Mesenchymal stem cell (in vitro differentiated cells and primary cell): ENCODE measurements around the gene IGFL1.
A peak's percentile ranks its signal among the peaks of the same experiment; 100 is the strongest.
"Not testable (repeated sequence)": the region's sequence is repeated elsewhere in the genome, so short reads cannot be mapped to it uniquely, and the experiment has no call there.

Experiments used
- DNase-seq: peaks from one replicate; pipeline ENCODE4 v3.0.0-alpha.2; 2013
- H2AFZ ChIP-seq: one replicate; pipeline ENCODE4 v1.6.1; 2013; ENCODE audit warnings: low read depth, mild to moderate bottlenecking, control low read depth, inconsistent platforms, low read length, moderate library complexity
- H2AK5ac ChIP-seq: 2 replicates; pipeline ENCODE4 v1.6.1; 2013; ENCODE audit warnings: low read length, moderate library complexity, mild to moderate bottlenecking, inconsistent platforms; ENCODE audit not compliant: severe bottlenecking
- H2BK120ac ChIP-seq: one replicate; pipeline ENCODE4 v1.6.1; 2013; ENCODE audit warnings: low read depth, mild to moderate bottlenecking, inconsistent platforms, low read length, moderate library complexity
- H2BK12ac ChIP-seq, 2 experiments: one replicate each; pipeline ENCODE4 v1.6.1; 2013; ENCODE audit warnings: inconsistent platforms in 2 of 2, low read length in 2 of 2, mild to moderate bottlenecking in 2 of 2, moderate library complexity in 2 of 2, control low read depth in 1 of 2
- H2BK15ac ChIP-seq: one replicate; pipeline ENCODE4 v1.6.1; 2013; ENCODE audit warnings: mild to moderate bottlenecking, low read depth, inconsistent platforms; ENCODE audit not compliant: poor library complexity, severe bottlenecking
- H2BK5ac ChIP-seq: 2 replicates; pipeline ENCODE4 v1.6.1; 2013; ENCODE audit warnings: low read depth, mild to moderate bottlenecking, low read length, control low read depth, inconsistent platforms; ENCODE audit not compliant: poor library complexity, severe bottlenecking
- H3K14ac ChIP-seq, 2 experiments: one replicate each; pipeline ENCODE4 v1.6.1; 2013; ENCODE audit warnings: inconsistent platforms in 2 of 2, low read length in 2 of 2, control low read depth in 1 of 2, mild to moderate bottlenecking in 1 of 2, moderate library complexity in 1 of 2
- H3K18ac ChIP-seq, 2 experiments: one replicate each; pipeline ENCODE4 v1.6.1; 2013; ENCODE audit warnings: inconsistent platforms in 2 of 2, low read length in 2 of 2, control low read depth in 1 of 2, low read depth in 1 of 2, mild to moderate bottlenecking in 1 of 2
- H3K23ac ChIP-seq, 2 experiments: one replicate each; pipeline ENCODE4 v1.6.1; 2013; ENCODE audit warnings: inconsistent platforms in 2 of 2, low read length in 2 of 2, mild to moderate bottlenecking in 2 of 2, moderate library complexity in 2 of 2, control low read depth in 1 of 2
- H3K27ac ChIP-seq: 2 replicates; pipeline ENCODE4 v1.5.1; 2013; ENCODE audit warnings: mild to moderate bottlenecking, moderate library complexity, low read length, control low read depth, inconsistent platforms; ENCODE audit not compliant: poor library complexity, severe bottlenecking
- H3K27me3 ChIP-seq, 2 experiments: 2 replicates each; pipeline versions ENCODE4 v1.6.1 to v1.7.0; 2013; ENCODE audit warnings: low read length in 2 of 2, mild to moderate bottlenecking in 2 of 2, moderate library complexity in 2 of 2, control low read depth in 1 of 2, inconsistent platforms in 1 of 2; ENCODE audit not compliant: control insufficient read depth in 1 of 2, insufficient read depth in 1 of 2
- H3K36me3 ChIP-seq, 2 experiments: 2 replicates each; pipeline versions ENCODE4 v1.6.1 to v1.7.0; 2013; ENCODE audit warnings: low read length in 2 of 2, control low read depth in 1 of 2, inconsistent platforms in 1 of 2, low read depth in 1 of 2, mild to moderate bottlenecking in 1 of 2; ENCODE audit not compliant: insufficient read depth in 2 of 2, control insufficient read depth in 1 of 2
- H3K4ac ChIP-seq, 2 experiments: one replicate each; pipeline ENCODE4 v1.6.1; 2013; ENCODE audit warnings: inconsistent platforms in 2 of 2, low read length in 2 of 2, mild to moderate bottlenecking in 2 of 2, moderate library complexity in 2 of 2, control low read depth in 1 of 2, low read depth in 1 of 2
- H3K4me1 ChIP-seq: 2 replicates; pipeline ENCODE4 v1.6.1; 2013; ENCODE audit warnings: low read depth, low read length, control low read depth; ENCODE audit not compliant: control insufficient read depth, insufficient read depth
- H3K4me2 ChIP-seq: 2 replicates; pipeline ENCODE4 v1.6.1; 2013; ENCODE audit warnings: low read length, mild to moderate bottlenecking, inconsistent platforms; ENCODE audit not compliant: poor library complexity, severe bottlenecking
- H3K4me3 ChIP-seq, 2 experiments: 2 replicates each; pipeline versions ENCODE4 v1.5.1 to v1.7.0; 2013; ENCODE audit warnings: low read length in 2 of 2, mild to moderate bottlenecking in 2 of 2, control low read depth in 1 of 2, low read depth in 1 of 2; ENCODE audit not compliant: insufficient read depth in 1 of 2
- H3K79me1 ChIP-seq: replicated peaks from 2 replicates; pipeline ENCODE4 v1.6.1; 2013; ENCODE audit warnings: mild to moderate bottlenecking, control low read depth, low read length, inconsistent platforms; ENCODE audit not compliant: poor library complexity, severe bottlenecking
- H3K9ac ChIP-seq: 2 replicates; pipeline ENCODE4 v1.7.0; 2013; ENCODE audit warnings: mild to moderate bottlenecking, low read length, moderate library complexity
- H3K9me3 ChIP-seq: 2 replicates; pipeline ENCODE4 v1.7.0; 2013; ENCODE audit warnings: mild to moderate bottlenecking, low read length; ENCODE audit not compliant: control insufficient read depth
- H4K8ac ChIP-seq: one replicate; pipeline ENCODE4 v1.6.1; 2013; ENCODE audit warnings: inconsistent platforms, mild to moderate bottlenecking, low read length, moderate library complexity
- H4K91ac ChIP-seq: one replicate; pipeline ENCODE4 v1.6.1; 2013; ENCODE audit warnings: mild to moderate bottlenecking, low read length, inconsistent platforms
- WGBS: methylation state at CpG from one replicate; pipeline ENCODE4 v1.1.7; 2013; ENCODE audit warnings: mixed read lengths; 5-methylcytosine and 5-hydroxymethylcytosine counted together

The IGFL1 gene

GRCh38 chr19:46184775-46185710 is 44.5 kb upstream of the IGFL1 start:
- H3K9me3 ChIP-seq, H4K8ac ChIP-seq, H3K36me3 ChIP-seq, H3K79me1 ChIP-seq, H2BK120ac ChIP-seq, H2AFZ ChIP-seq, H3K4ac ChIP-seq, H3K4me3 ChIP-seq, H2BK15ac ChIP-seq, H3K23ac ChIP-seq, H3K14ac ChIP-seq, H3K4me2 ChIP-seq, H3K18ac ChIP-seq, H4K91ac ChIP-seq, H2BK12ac ChIP-seq: not testable (repeated sequence)
- Histone ChIP-seq H2AK5ac (peak overlapping the region; percentile 23), H3K9ac (peak overlapping the region; percentile 29), H3K27ac (peak overlapping the region; percentile 79), H3K27me3 (peaks cover 0 to 31% of the 10 kb centered on the region in 2 experiments), H3K4me1 (peaks cover 20% of the 10 kb centered on the region), H2BK5ac (peak overlapping the region; percentile 85)
- DNase-seq, result peak; percentile 71
- WGBS, result 78% methylated on average over 5 of the region's 6 CpGs

GRCh38 chr19:46186101-46186716 is 43.3 kb upstream of the IGFL1 start:
- no peak for DNase-seq
- peak overlapping the region; percentile 80 for H2AK5ac ChIP-seq
- H2BK15ac ChIP-seq, result no peak overlapping the region
- H2BK5ac ChIP-seq, result peak overlapping the region; percentile 40
- H2BK120ac ChIP-seq, result no peak overlapping the region
- peaks cover 6 to 43% of the 10 kb centered on the region in 2 experiments for H3K27me3 ChIP-seq
- no peaks in the 10 kb centered on the region for H3K79me1 ChIP-seq
- peaks cover 16% of the 10 kb centered on the region for H3K4me1 ChIP-seq
- no peaks in the 10 kb centered on the region for H3K9me3 ChIP-seq
- no peak overlapping the region for H2BK12ac ChIP-seq
- no peak overlapping the region for H3K23ac ChIP-seq
- H3K27ac ChIP-seq, result no peak overlapping the region
- H4K91ac ChIP-seq, result no peak overlapping the region
- no peak overlapping the region for H3K4me3 ChIP-seq
- no peaks in the 10 kb centered on the region for H3K36me3 ChIP-seq
- H3K4ac ChIP-seq, result no peak overlapping the region
- H2AFZ ChIP-seq, result no peak overlapping the region
- H3K14ac ChIP-seq, result no peak overlapping the region
- WGBS, result 91% methylated on average over 19 of the region's 20 CpGs
- H3K4me2 ChIP-seq, result no peak overlapping the region
- H3K9ac ChIP-seq, result no peak overlapping the region
- H4K8ac ChIP-seq, result no peak overlapping the region
- no peak overlapping the region for H3K18ac ChIP-seq

- no peak overlapping the region for H3K14ac ChIP-seq
- H3K4me2 ChIP-seq, result no peak overlapping the region
- peaks cover 16% of the 10 kb centered on the region for H3K4me1 ChIP-seq
- H2AFZ ChIP-seq, result no peak overlapping the region
- peaks cover 6 to 48% of the 10 kb centered on the region in 2 experiments for H3K27me3 ChIP-seq
- H3K79me1 ChIP-seq, result no peaks in the 10 kb centered on the region
- peak overlapping the region; percentile 14 for H2BK5ac ChIP-seq
- no peak overlapping the region for H4K8ac ChIP-seq
- H2BK15ac ChIP-seq, result no peak overlapping the region
- no peaks in the 10 kb centered on the region for H3K9me3 ChIP-seq
- no peak overlapping the region for H2BK120ac ChIP-seq
- no peak overlapping the region for H4K91ac ChIP-seq
- no peak overlapping the region for H3K23ac ChIP-seq
- no peaks in the 10 kb centered on the region for H3K36me3 ChIP-seq
- H2AK5ac ChIP-seq, result peak overlapping the region; percentile 6
- H3K18ac ChIP-seq, result no peak overlapping the region
- DNase-seq, result no peak
- WGBS, result 81% methylated on average over 4 of the region's 5 CpGs
- H2BK12ac ChIP-seq, result no peak overlapping the region
- H3K9ac ChIP-seq, result no peak overlapping the region
- H3K4ac ChIP-seq, result no peak overlapping the region
- H3K4me3 ChIP-seq, result no peak overlapping the region
- no peak overlapping the region for H3K27ac ChIP-seq
Observed at GRCh38 chr19:46186717-46187101, 42.8 kb upstream of the IGFL1 start.
